Ishikawa (cell line): ENCODE data around the gene HS3ST4.

Experiments used
- CREB1 ChIP-seq: IDR thresholded peaks from 2 replicates; pipeline ENCODE4 v1.6.1; 2012; ENCODE audit warnings: low read depth
- EGR1 ChIP-seq: IDR thresholded peaks from 2 replicates; pipeline ENCODE4 v1.6.1; 2012
- EP300 ChIP-seq: IDR thresholded peaks from 2 replicates; pipeline ENCODE4 v1.6.1; 2012; ENCODE audit warnings: borderline replicate concordance
- FOXM1 ChIP-seq: IDR thresholded peaks from 2 replicates; pipeline ENCODE4 v1.6.1; 2012; ENCODE audit warnings: low read depth, borderline replicate concordance
- NFIC ChIP-seq: IDR thresholded peaks from 2 replicates; pipeline ENCODE4 v1.6.1; 2012
- RAD21 ChIP-seq: IDR thresholded peaks from 2 replicates; pipeline ENCODE4 v1.6.1; 2012; ENCODE audit warnings: low read depth
- TAF1 ChIP-seq: IDR thresholded peaks from 2 replicates; pipeline ENCODE4 v1.6.1; 2012; ENCODE audit warnings: low read depth, mild to moderate bottlenecking
- TCF12 ChIP-seq: IDR thresholded peaks from 2 replicates; pipeline ENCODE4 v1.6.1; 2012; ENCODE audit warnings: low read depth
- TEAD4 ChIP-seq: IDR thresholded peaks from 2 replicates; pipeline ENCODE4 v1.6.1; 2012
- YY1 ChIP-seq: IDR thresholded peaks from 2 replicates; pipeline ENCODE4 v1.6.1; 2012; ENCODE audit warnings: low read depth
- ZBTB7A ChIP-seq: IDR thresholded peaks from 2 replicates; pipeline ENCODE4 v1.6.1; 2012; ENCODE audit warnings: low read depth
- TF ChIP-seq, protein P1 (sequence below): IDR thresholded peaks from 2 replicates; pipeline ENCODE4 v1.6.1; 2012; ENCODE audit warnings: low read depth, mild to moderate bottlenecking
- TF ChIP-seq, protein P2 (sequence below): IDR thresholded peaks from 2 replicates; pipeline ENCODE4 v1.6.1; 2012
- TF ChIP-seq, protein P3 (sequence below): IDR thresholded peaks from 2 replicates; pipeline ENCODE4 v1.6.1; 2012

DNA sequence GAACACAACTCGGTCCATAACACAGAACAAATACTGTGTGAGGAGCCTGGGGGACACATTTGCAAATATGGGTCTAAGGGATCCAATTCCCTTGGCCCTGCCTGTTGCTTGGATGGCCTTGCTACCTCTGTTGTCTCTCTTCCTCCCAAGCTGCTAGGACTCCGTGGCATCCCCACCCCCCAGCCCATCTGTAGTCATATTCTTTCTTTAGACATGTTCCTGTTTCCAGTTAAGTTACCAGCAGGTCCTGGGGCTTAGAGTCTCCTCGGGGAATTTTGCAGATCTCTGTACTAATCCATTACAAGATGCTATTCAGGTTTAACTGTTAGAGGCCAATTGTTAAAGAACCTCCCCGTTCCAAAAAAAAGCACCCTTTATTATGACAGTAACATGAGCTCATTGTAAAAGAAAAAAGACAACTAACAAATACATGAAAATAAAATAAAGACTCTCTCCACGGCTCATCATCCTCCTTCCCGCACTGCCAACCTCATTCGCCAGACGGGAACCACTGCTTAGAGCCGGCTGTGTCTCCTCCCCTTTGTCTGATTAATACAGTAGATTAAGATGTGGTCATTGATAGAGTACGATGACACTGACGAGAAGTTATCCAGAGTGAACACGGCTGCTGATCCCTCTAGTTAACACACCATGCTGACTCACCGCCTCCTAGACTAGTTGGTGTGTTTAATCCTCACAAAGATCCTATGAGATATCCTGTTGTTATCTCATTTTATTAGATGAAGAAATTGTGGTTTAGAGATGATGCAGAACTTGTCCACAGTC is 22.2 kb downstream of the HS3ST4 start:
- TF ChIP-seq EP300 (no peak), TAF1 (no peak), EGR1 (no peak), RAD21 (no peak), ZBTB7A (no peak), TCF12 (no peak), CREB1 (no peak), FOXM1 (no peak), YY1 (no peak), TEAD4 (no peak), NFIC (no peak)
- TF ChIP-seq, protein P1, sequence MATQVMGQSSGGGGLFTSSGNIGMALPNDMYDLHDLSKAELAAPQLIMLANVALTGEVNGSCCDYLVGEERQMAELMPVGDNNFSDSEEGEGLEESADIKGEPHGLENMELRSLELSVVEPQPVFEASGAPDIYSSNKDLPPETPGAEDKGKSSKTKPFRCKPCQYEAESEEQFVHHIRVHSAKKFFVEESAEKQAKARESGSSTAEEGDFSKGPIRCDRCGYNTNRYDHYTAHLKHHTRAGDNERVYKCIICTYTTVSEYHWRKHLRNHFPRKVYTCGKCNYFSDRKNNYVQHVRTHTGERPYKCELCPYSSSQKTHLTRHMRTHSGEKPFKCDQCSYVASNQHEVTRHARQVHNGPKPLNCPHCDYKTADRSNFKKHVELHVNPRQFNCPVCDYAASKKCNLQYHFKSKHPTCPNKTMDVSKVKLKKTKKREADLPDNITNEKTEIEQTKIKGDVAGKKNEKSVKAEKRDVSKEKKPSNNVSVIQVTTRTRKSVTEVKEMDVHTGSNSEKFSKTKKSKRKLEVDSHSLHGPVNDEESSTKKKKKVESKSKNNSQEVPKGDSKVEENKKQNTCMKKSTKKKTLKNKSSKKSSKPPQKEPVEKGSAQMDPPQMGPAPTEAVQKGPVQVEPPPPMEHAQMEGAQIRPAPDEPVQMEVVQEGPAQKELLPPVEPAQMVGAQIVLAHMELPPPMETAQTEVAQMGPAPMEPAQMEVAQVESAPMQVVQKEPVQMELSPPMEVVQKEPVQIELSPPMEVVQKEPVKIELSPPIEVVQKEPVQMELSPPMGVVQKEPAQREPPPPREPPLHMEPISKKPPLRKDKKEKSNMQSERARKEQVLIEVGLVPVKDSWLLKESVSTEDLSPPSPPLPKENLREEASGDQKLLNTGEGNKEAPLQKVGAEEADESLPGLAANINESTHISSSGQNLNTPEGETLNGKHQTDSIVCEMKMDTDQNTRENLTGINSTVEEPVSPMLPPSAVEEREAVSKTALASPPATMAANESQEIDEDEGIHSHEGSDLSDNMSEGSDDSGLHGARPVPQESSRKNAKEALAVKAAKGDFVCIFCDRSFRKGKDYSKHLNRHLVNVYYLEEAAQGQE, result no peak
- TF ChIP-seq, protein P2, sequence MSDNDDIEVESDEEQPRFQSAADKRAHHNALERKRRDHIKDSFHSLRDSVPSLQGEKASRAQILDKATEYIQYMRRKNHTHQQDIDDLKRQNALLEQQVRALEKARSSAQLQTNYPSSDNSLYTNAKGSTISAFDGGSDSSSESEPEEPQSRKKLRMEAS, result no peak
- TF ChIP-seq, protein P3, sequence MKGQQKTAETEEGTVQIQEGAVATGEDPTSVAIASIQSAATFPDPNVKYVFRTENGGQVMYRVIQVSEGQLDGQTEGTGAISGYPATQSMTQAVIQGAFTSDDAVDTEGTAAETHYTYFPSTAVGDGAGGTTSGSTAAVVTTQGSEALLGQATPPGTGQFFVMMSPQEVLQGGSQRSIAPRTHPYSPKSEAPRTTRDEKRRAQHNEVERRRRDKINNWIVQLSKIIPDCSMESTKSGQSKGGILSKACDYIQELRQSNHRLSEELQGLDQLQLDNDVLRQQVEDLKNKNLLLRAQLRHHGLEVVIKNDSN, result no peak
